Measurements from ENCODE around the gene CCR7.

Gene CCR7

GRCh38 chr17:40511667-40512220, 53.5 kb downstream of the CCR7 start:
- no peak for FAIRE-seq

DNA sequence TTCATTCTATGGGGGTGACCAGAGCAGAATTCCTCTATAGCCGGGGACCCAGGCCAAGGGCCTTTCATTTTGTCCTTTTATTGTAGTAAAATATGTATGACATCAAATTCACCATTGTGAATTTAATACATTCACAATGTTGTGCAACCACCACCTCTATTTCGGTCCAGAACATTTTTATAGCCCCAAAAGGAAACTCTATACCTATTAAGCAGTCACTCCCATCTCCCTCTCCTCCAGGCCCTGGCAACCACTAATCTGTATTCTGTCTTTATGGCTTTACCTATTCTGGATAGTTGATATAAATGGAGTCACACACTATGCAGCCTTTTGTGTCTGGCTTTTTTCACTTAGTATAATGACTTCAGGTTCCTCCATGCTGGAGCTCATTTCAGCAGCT, 54.1 kb downstream of the CCR7 start:
- FAIRE-seq, result no peak

GRCh38 chr17:40510328-40510648, 55.0 kb downstream of the CCR7 start:
- no peak for FAIRE-seq

DNA sequence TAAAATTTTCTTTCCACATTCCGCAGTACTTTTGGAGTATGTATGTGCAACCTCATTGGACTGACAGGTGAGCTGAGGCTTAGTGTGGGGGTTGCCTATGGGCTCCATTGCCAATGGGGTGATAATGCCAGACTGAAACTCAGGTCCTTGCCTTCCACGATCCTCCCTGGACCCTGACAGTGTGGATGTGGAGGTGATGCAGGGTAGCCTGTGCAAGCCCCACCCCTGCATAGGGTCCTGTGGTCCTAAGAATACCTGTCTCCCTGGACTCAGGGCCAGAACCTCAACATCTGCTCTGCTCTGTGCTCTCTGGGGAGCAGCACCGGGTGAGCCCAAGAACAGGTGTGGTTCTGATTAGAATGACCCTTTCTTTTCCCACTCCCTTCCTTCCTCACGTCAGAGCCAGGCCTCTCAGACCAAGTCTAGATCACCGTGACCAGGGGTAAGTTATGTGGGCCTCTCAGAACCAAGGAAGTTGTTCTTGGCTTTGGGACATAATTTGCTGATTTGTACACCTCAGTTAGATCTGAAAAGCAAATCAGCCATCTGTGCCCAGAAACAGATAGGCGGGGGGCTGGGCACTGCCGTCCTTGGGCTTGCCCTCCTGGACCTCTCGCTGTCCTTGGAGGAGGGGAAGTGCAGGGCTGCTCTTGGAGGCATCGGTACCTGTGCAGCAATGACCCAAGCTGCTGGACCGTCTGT, 55.5 kb downstream of the CCR7 start:
- FAIRE-seq, result no peak

GRCh38 chr17:40506786-40507185, 58.5 kb downstream of the CCR7 start:
- FAIRE-seq, result no peak
